HCT116 (cell line): ENCODE results near the gene DDRGK1. TPM values are rescaled to one million over a fixed set of nuclear protein-coding genes. Genes with fewer than 3 reads are reported as not detected.

Experiments used
- ATAC-seq: fragments of 200-7000 bp; cut with Tn5 transposase; 2 replicates; pipeline ENCODE4 v1.9.1; 2020; ENCODE audit warnings: mild to moderate bottlenecking, moderate library complexity
- BruUV-seq: library from RNA; stranded (reverse); fragments of 400-500 nt; replicated peaks from 2 replicates; lab custom pipeline; 2021; lab: Mats Ljungman, UMichigan
- CTCF ChIA-PET: fragments of 300-600 bp; sonication (Branson Sonifier 250); formaldehyde crosslinking; loops from one replicate; lab custom pipeline; 2021; ENCODE audit warnings: antibody characterized with exemption; lab: Charles Lee
- POLR2A ChIA-PET: fragments of 300-600, 350-600 bp; sonication (Branson Sonifier 250); formaldehyde crosslinking; loops from one replicate; lab custom pipeline; 2021; ENCODE audit warnings: antibody characterized with exemption; lab: Charles Lee
- RAD21 ChIA-PET, 2 experiments: fragments of 300-600 bp; sonication (Branson Sonifier 250); formaldehyde crosslinking; loops; one replicate each; lab custom pipeline; 2023; ENCODE audit warnings: low total read pairs in 2 of 2; ENCODE audit not compliant: uncharacterized antibody in 2 of 2, unreplicated experiment in 2 of 2, low non-redundant PET in 1 of 2; lab: Charles Lee
- DNase-seq: peaks from one replicate; pipeline ENCODE4 v3.0.0-alpha.2; 2010; ENCODE audit warnings: low read depth, low spot score
- H2AFZ ChIP-seq: fragments of 200-600 bp; shearing (Covaris generic), sonication (generic); 2 replicates; pipeline ENCODE4 v1.6.1; 2017; ENCODE audit warnings: low read depth, mixed run types, mixed read lengths, antibody characterized with exemption, low read length; ENCODE audit not compliant: poor library complexity, severe bottlenecking
- H3K27ac ChIP-seq: 2 replicates; pipeline ENCODE4 v1.5.1; 2012; ENCODE audit warnings: low read depth, low read length
- H3K27me3 ChIP-seq: fragments of 200-600 bp; sonication (generic); 2 replicates; pipeline ENCODE4 v1.6.1; 2016; ENCODE audit warnings: mixed run types, low read length, mixed read lengths; ENCODE audit not compliant: insufficient read depth
- H3K36me3 ChIP-seq, 2 experiments: fragments of 200-500 bp in 1 of 2; fragments of 200-600 bp in 1 of 2; sonication (Bioruptor generic) in 1 of 2; sonication (generic) in 1 of 2; 2 replicates each; pipeline versions ENCODE4 v1.5.1 to v1.6.1; 2014 to 2016; ENCODE audit warnings: low read length in 2 of 2, inconsistent platforms in 1 of 2, mixed read lengths in 1 of 2, mixed run types in 1 of 2; ENCODE audit not compliant: insufficient read depth in 2 of 2, control insufficient read depth in 1 of 2
- H3K4me1 ChIP-seq, 2 experiments: fragments of 200-600 bp in 1 of 2; sonication (generic) in 1 of 2; 2 replicates each; pipeline versions ENCODE4 v1.5.1 to v1.6.1; 2012 to 2017; ENCODE audit warnings: low read length in 2 of 2, inconsistent platforms in 1 of 2, mild to moderate bottlenecking in 1 of 2, mixed read lengths in 1 of 2, mixed run types in 1 of 2, moderate library complexity in 1 of 2; ENCODE audit not compliant: insufficient read depth in 2 of 2, control insufficient read depth in 1 of 2
- H3K4me2 ChIP-seq: fragments of 200-600 bp; sonication (generic); 2 replicates; pipeline ENCODE4 v1.6.1; 2017; ENCODE audit warnings: mixed run types, low read length, mixed read lengths
- H3K4me3 ChIP-seq, 2 experiments: fragments of 200-600 bp in 1 of 2; sonication (generic) in 1 of 2; replicated peaks in 1 of 2; 2 replicates each; pipeline ENCODE4 v1.5.1; 2011 to 2016; ENCODE audit warnings: low read length in 2 of 2, control low read depth in 1 of 2, low read depth in 1 of 2, mild to moderate bottlenecking in 1 of 2, mixed read lengths in 1 of 2, mixed run types in 1 of 2
- H3K79me2 ChIP-seq: fragments of 200-600 bp; sonication (generic); 2 replicates; pipeline ENCODE4 v1.6.1; 2017; ENCODE audit warnings: mild to moderate bottlenecking, mixed run types, low read length, moderate library complexity, mixed read lengths; ENCODE audit not compliant: insufficient read depth
- H3K9ac ChIP-seq: fragments of 200-600 bp; sonication (generic); 2 replicates; pipeline ENCODE4 v1.6.1; 2016; ENCODE audit warnings: low read length, mixed read lengths
- H3K9me2 ChIP-seq: fragments of 200-600 bp; sonication (generic), shearing (Covaris generic); 2 replicates; pipeline ENCODE4 v1.6.1; 2017; ENCODE audit warnings: mixed run types, mild to moderate bottlenecking, moderate library complexity; ENCODE audit not compliant: insufficient read depth
- H3K9me3 ChIP-seq, 2 experiments: fragments of 200-500 bp in 1 of 2; fragments of 200-600 bp in 1 of 2; sonication (Bioruptor generic) in 1 of 2; sonication (generic) in 1 of 2; 2 replicates each; pipeline ENCODE4 v1.6.1; 2014 to 2017; ENCODE audit warnings: low read length in 2 of 2, mixed read lengths in 2 of 2, inconsistent platforms in 1 of 2, low read depth in 1 of 2, mild to moderate bottlenecking in 1 of 2, mixed run types in 1 of 2, moderate library complexity in 1 of 2; ENCODE audit not compliant: control insufficient read depth in 1 of 2, insufficient read depth in 1 of 2
- H4K20me1 ChIP-seq: fragments of 200-600 bp; sonication (generic), shearing (Covaris generic); 2 replicates; pipeline ENCODE4 v1.6.1; 2017; ENCODE audit warnings: mixed run types, mild to moderate bottlenecking, moderate library complexity; ENCODE audit not compliant: insufficient read depth
- CBX3 ChIP-seq: IDR thresholded peaks from 2 replicates; pipeline ENCODE4 v1.6.1; 2012; ENCODE audit warnings: low read depth
- CEBPB ChIP-seq: IDR thresholded peaks from 2 replicates; pipeline ENCODE4 v1.6.1; 2012; ENCODE audit warnings: low read depth
- CTCF ChIP-seq, 3 experiments: fragments of 200-600 bp in 1 of 3; sonication (generic) in 1 of 3; IDR thresholded peaks in 2 of 3; conservative IDR thresholded peaks in 1 of 3; 2 replicates each; pipeline ENCODE4 v1.5.1; 2012 to 2017; ENCODE audit warnings: low read depth in 2 of 3, low read length in 2 of 3, antibody characterized with exemption in 1 of 3, borderline replicate concordance in 1 of 3, control low read depth in 1 of 3, mild to moderate bottlenecking in 1 of 3, mixed read lengths in 1 of 3, mixed run types in 1 of 3, moderate library complexity in 1 of 3; ENCODE audit not compliant: insufficient read depth in 1 of 3
- ELF1 ChIP-seq: IDR thresholded peaks from 2 replicates; pipeline ENCODE4 v1.6.1; 2012; ENCODE audit warnings: low read depth, borderline replicate concordance
- EZH2phosphoT487 ChIP-seq: fragments of 200-600 bp; IDR thresholded peaks from 2 replicates; pipeline ENCODE4 v1.6.1; 2018; ENCODE audit warnings: antibody characterized with exemption, borderline replicate concordance
- FOSL1 ChIP-seq: IDR thresholded peaks from 2 replicates; pipeline ENCODE4 v1.6.1; 2012; ENCODE audit warnings: low read depth
- JUND ChIP-seq: IDR thresholded peaks from 2 replicates; pipeline ENCODE4 v1.6.1; 2012
- POLR2A ChIP-seq: IDR thresholded peaks from 2 replicates; pipeline ENCODE4 v1.7.0; 2011; ENCODE audit warnings: borderline replicate concordance; ENCODE audit not compliant: insufficient read depth, insufficient read length; ENCODE audit errors: extremely low read depth
- POLR2AphosphoS5 ChIP-seq: IDR thresholded peaks from 2 replicates; pipeline ENCODE4 v1.6.1; 2011; ENCODE audit warnings: mild to moderate bottlenecking, low read depth, low read length, moderate library complexity
- REST ChIP-seq: IDR thresholded peaks from 2 replicates; pipeline ENCODE4 v1.6.1; 2012; ENCODE audit warnings: low read depth
- SIN3A ChIP-seq: IDR thresholded peaks from 2 replicates; pipeline ENCODE4 v1.6.1; 2012; ENCODE audit warnings: low read depth
- SP1 ChIP-seq: IDR thresholded peaks from 2 replicates; pipeline ENCODE4 v1.6.1; 2012; ENCODE audit warnings: low read depth
- SRF ChIP-seq: IDR thresholded peaks from 2 replicates; pipeline ENCODE4 v1.6.1; 2012; ENCODE audit warnings: low read depth
- TCF7L2 ChIP-seq: IDR thresholded peaks from 2 replicates; pipeline ENCODE4 v1.7.0; 2011; ENCODE audit warnings: borderline replicate concordance, inconsistent platforms; ENCODE audit not compliant: insufficient read depth, insufficient read length; ENCODE audit errors: extremely low read depth
- YY1 ChIP-seq: IDR thresholded peaks from 2 replicates; pipeline ENCODE4 v1.6.1; 2011; ENCODE audit warnings: low read length, low read depth, moderate library complexity, mild to moderate bottlenecking; ENCODE audit not compliant: insufficient replicate concordance; ENCODE audit errors: extremely low read depth
- ZBTB33 ChIP-seq: IDR thresholded peaks from 2 replicates; pipeline ENCODE4 v1.6.1; 2011; ENCODE audit warnings: mild to moderate bottlenecking, low read length, moderate library complexity; ENCODE audit not compliant: insufficient replicate concordance; ENCODE audit errors: extremely low read depth
- ZFX ChIP-seq: fragments of 450-650 bp; IDR thresholded peaks from 2 replicates; pipeline ENCODE4 v1.6.1; 2017
- intact Hi-C: fragments of 100-400 bp; cut with micrococcal nuclease; formaldehyde crosslinking; loops from 2 replicates; pipeline ENCODE4 v1.10.0; 2022
- total RNA-seq: library from RNA; stranded (reverse); gene quantifications from one replicate; pipeline ENCODE4 v1.2.1, GENCODE V29; 2021; ENCODE audit not compliant: unreplicated experiment

DDRGK1 gene
- total RNA-seq, 1 experiment from 2014 or later: 45.8 TPM

GRCh38 chr20:3251806-3252205 lies 47.3 kb upstream of the DDRGK1 start:
- ChIA-PET CTCF (no interaction called here), RAD21 (interaction anchor here in 1 of 2 experiments (0.6 kb wide), 1 partner anchor 73 kb away, joined by 4 read pairs; no protein-coding TSS in a partner anchor), POLR2A (interaction anchor here (1.5 to 1.6 kb wide), 2 partner anchors 8 to 12 kb away, joined by 3 read pairs; no protein-coding TSS in a partner anchor)
- Histone ChIP-seq H3K9me3 (no peaks in the 10 kb centered on the region), H3K36me3 (peaks cover 0 to 2% of the 10 kb centered on the region in 2 experiments; a peak in 1 of 4 replicates), H3K27ac (no peak overlapping the region), H2AFZ (no peak overlapping the region), H3K4me1 (no peaks in the 10 kb centered on the region; a peak in 1 of 4 replicates), H3K27me3 (no peaks in the 10 kb centered on the region), H4K20me1 (no peaks in the 10 kb centered on the region), H3K9ac (no peak overlapping the region), H3K4me2 (no peak overlapping the region), H3K9me2 (no peaks in the 10 kb centered on the region), H3K79me2 (no peaks in the 10 kb centered on the region), H3K4me3 (no peak overlapping the region)
- BruUV-seq: no TSS peak
- ATAC-seq: no peak
- intact Hi-C loops: no loop called here
- no peak for DNase-seq
- TF ChIP-seq TCF7L2: no peak
- no peak for TF ChIP-seq ZBTB33
- no peak for TF ChIP-seq ELF1
- TF ChIP-seq CBX3: no peak
- TF ChIP-seq POLR2AphosphoS5: no peak
- no peak for TF ChIP-seq SIN3A
- TF ChIP-seq CTCF (IDR thresholded peaks at IDR 0.05 in 2 of 3, conservative IDR thresholded peaks at IDR 0.05 in 1 of 3; ENCODE audit: borderline replicate concordance in 1 of 3, insufficient read depth in 1 of 3, low read depth in 2 of 3, low read length in 2 of 3): no peak
- no peak for TF ChIP-seq SP1
- TF ChIP-seq SRF: no peak
- no peak for TF ChIP-seq JUND
- no peak for TF ChIP-seq POLR2A
- TF ChIP-seq EZH2phosphoT487: no peak
- TF ChIP-seq ZFX: no peak
- no peak for TF ChIP-seq YY1
- no peak for TF ChIP-seq CEBPB
- no peak for TF ChIP-seq FOSL1
- TF ChIP-seq REST: no peak
